HAP-1 (cell line): ENCODE data around the gene FOXA1.
"Not testable (repeated sequence)": the region's sequence is repeated elsewhere in the genome, so short reads cannot be mapped to it uniquely, and the experiment has no call there.

Experiments
- DNase-seq, 2 experiments: peaks; one replicate each; pipeline ENCODE4 v3.0.0-alpha.2; 2016 to 2020; ENCODE audit warnings: low spot score in 2 of 2
- H3K27me3 ChIP-seq: fragments of 250-450 bp; sonication (Bioruptor Pico); 2 replicates; pipeline ENCODE4 v1.5.1; 2020; ENCODE audit warnings: low read depth, mild to moderate bottlenecking, moderate library complexity
- H3K36me3 ChIP-seq: fragments of 250-450 bp; sonication (Bioruptor Pico); replicated peaks from 2 replicates; pipeline ENCODE4 v1.5.1; 2020; ENCODE audit warnings: mild to moderate bottlenecking
- H3K4me1 ChIP-seq: fragments of 250-450 bp; sonication (Bioruptor Pico); 2 replicates; pipeline ENCODE4 v1.5.1; 2020; ENCODE audit warnings: mild to moderate bottlenecking
- H3K4me3 ChIP-seq: fragments of 250-450 bp; sonication (Bioruptor Pico); 2 replicates; pipeline ENCODE4 v1.5.1; 2020; ENCODE audit warnings: mild to moderate bottlenecking, moderate library complexity
- H3K9me3 ChIP-seq: fragments of 250-450 bp; sonication (Bioruptor Pico); 2 replicates; pipeline ENCODE4 v1.5.1; 2020; ENCODE audit warnings: mild to moderate bottlenecking, moderate library complexity
- in situ Hi-C: fragments of 300-500 bp; cut with MboI; formaldehyde crosslinking; loops from 3 replicates; pipeline ENCODE4 v1.14.3; 2020; ENCODE audit warnings: low sequenced_read_pairs, inconsistent platforms, mixed read lengths

Gene FOXA1

DNA sequence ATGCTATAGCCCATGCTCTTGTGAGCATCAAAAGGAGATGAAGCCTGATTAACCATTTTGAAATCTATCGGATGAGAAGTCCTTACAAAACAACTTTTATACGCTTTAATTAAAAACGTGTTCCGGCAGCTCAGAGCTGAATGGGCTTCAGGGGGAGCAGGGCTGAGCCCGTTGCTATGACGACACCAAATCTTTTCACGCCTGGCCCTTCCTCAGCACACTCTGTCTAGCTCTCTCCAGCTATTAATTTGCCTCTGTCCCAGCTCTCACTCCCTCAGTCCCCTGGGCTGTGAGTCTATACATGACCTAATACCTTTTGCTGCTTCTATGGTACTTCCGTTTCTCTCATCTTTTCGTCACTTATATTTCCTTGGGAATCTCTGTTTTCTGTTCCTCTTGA is 15.8 kb downstream of the FOXA1 start:
- H3K4me1 ChIP-seq = peaks cover 1% of the 10 kb centered on the region; the same call in 1 of the 2 replicates
- H3K4me3 ChIP-seq = no peak overlapping the region
- no peaks in the 10 kb centered on the region for H3K36me3 ChIP-seq
- peak in 1 of 2 experiments; percentile 41 for DNase-seq
- H3K9me3 ChIP-seq = no peaks in the 10 kb centered on the region
- H3K27me3 ChIP-seq = no peaks in the 10 kb centered on the region
- in situ Hi-C loops = no loop called here

DNA sequence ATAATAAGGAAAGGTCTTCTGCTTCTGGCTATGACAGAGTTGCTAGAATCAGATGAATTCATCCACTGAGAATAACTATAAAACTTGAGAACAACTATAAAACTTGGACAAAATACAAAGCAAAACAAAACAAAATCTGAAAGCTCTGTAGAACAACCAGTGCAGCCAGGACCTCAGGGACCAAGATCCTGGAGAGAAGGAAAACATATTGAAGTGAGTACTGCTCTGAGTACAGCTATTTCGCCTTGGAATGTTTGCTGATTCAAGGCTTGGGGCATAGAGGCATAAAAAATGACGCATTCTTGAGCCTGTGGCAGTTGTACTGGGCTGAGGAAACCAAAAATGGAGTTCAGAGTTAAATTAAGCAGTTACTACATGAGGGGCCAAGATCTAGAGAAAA is 21.7 kb downstream of the FOXA1 start:
- H3K9me3 ChIP-seq = no peaks in the 10 kb centered on the region
- in situ Hi-C loops = no loop called here
- no peaks in the 10 kb centered on the region for H3K27me3 ChIP-seq
- no peak for DNase-seq
- H3K4me1 ChIP-seq = no peaks in the 10 kb centered on the region
- H3K4me3 ChIP-seq = no peak overlapping the region
- H3K36me3 ChIP-seq = no peaks in the 10 kb centered on the region

DNA sequence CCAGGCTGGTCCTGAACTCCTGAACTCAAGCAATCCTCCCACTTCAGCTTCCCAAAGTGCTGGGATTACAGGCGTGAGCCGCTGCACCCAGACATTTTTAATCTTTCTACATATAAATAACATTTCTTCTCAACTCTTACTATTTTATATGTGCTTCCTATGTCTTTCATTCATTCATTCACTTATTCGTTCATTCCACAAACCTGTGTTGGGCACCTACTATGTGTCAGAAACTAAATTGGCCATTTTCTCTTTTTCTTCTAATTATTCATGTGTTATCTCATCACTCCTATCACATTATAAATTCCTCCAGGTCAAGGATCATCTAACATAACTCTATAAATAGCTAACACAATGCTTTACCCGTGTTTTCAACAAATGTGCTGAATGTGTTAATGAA is 23.7 kb downstream of the FOXA1 start:
- DNase-seq = no peak
- Histone ChIP-seq H3K4me3 (no peak overlapping the region), H3K9me3 (no peaks in the 10 kb centered on the region), H3K27me3 (no peaks in the 10 kb centered on the region), H3K36me3 (no peaks in the 10 kb centered on the region), H3K4me1 (0 out of 2 replicates have a peak, but pooled peaks cover 5% of the 10 kb centered on the region)
- in situ Hi-C loops = no loop called here

DNA sequence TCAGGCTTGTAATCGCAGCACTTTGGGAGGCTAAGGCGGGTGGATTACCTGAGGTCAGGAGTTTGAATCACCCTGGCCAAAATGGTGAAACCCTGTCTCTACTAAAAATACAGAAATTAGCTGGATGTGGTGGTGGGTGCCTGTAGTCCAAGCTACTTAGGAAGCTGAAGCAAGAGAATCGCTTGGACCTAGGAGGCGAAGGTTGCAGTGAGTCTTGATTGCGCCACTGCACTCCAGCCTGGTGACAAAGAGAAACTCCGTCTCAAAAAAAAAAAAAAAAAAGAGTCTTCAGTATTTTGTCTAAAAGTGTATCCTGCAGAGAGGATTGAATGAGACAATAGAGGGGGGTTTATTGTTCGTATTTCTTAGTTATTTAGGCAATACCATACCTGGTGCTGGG is 25.3 kb downstream of the FOXA1 start:
- in situ Hi-C loops = no loop called here
- H3K9me3 ChIP-seq = no peaks in the 10 kb centered on the region
- no peak overlapping the region for H3K4me3 ChIP-seq
- no peaks in the 10 kb centered on the region for H3K27me3 ChIP-seq
- no peak for DNase-seq
- no peaks in the 10 kb centered on the region for H3K36me3 ChIP-seq
- H3K4me1 ChIP-seq = 0 out of 2 replicates have a peak, but pooled peaks cover 5% of the 10 kb centered on the region

DNA sequence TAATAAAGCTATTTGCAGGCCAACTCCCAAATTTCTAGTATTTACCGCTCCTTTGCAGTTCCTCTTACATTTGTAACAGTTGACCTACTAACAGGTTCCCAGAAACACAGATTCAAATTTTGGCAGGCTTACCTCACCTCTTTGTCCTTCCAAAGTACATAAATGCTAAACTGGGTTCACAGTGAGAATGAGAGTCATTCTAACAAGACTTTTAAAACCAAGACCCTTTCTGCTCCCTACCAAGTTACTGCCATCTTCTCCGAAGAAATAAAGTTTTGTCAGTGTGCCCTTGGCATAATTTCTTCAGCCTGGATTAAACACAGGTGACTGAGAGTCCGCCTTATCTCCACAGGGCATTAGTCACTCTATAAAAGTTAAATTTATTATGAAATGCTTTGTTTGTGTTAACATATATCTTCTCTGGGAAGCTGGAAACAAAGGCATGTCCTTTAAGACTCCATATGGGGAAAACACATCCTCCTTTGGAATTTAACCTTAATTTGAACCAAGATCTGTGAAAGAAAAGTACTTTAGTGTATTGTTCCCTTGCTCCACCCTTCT is 28.2 kb downstream of the FOXA1 start:
- Histone ChIP-seq H3K36me3 (no peaks in the 10 kb centered on the region), H3K4me1 (0 out of 2 replicates have a peak, but pooled peaks cover 5% of the 10 kb centered on the region), H3K27me3 (peaks cover 3% of the 10 kb centered on the region), H3K4me3 (no peak overlapping the region), H3K9me3 (no peaks in the 10 kb centered on the region)
- no peak for DNase-seq
- in situ Hi-C loops = no loop called here

DNA sequence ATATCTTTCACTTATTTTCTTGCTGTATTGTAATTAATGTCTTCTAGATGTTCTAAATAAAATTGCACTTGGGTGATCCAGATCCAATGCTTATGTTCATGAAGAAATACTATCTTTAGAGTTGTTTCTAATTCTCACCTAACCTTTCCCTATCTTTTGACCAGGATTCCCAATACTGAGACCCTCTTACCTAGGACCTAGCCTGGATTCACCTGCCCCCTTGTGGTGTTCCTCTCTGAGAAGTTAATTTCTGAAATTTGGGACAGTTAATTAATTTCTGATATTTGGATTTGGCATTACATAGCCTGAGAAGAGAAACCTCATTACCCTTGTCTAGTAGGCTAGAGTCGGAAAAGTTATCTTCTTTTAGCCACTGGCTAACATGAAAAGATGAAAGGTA is 29.5 kb downstream of the FOXA1 start:
- peaks cover 3% of the 10 kb centered on the region for H3K27me3 ChIP-seq
- H3K9me3 ChIP-seq = no peaks in the 10 kb centered on the region
- H3K36me3 ChIP-seq = no peaks in the 10 kb centered on the region
- no peak overlapping the region for H3K4me3 ChIP-seq
- DNase-seq = no peak
- 0 out of 2 replicates have a peak, but pooled peaks cover 5% of the 10 kb centered on the region for H3K4me1 ChIP-seq
- in situ Hi-C loops = no loop called here

DNA sequence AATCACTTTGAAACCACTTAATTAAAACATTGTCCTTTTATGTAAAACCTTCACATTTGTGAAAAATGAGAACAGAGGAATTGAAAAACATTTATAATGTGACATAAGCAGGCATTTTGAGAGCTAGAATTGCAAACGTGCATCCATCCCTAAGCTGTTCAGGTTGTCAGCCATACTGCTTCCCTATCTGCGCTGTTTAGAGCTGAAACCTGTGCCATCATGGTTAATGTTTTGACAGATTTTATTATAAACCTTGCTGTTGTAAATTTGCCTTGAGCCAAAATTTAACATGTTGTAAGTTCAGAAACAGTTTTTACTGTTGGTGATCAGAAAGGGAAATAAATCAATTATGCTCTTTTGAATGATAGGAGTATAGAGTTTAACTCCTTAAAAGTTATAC is 31.9 kb downstream of the FOXA1 start:
- H3K9me3 ChIP-seq = no peaks in the 10 kb centered on the region

DNA sequence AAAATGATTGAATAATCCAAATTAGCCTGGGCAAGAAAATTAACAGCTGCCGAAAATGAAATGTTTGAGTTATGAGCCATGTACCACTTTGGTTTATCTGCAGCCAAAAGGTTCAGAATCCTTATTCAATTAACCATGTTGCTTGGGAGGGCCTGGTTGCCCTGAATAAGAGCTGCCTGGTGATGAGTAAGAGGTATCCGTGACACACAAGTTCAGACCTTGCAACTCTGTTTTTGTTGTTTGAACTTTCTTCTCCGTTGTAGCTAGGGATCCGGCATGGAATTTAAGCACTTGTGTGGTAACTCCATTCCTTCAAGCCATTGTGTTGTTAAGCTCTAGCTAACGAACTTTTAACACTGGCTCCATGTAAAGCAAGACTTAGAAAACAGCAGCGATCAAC is 35.7 kb downstream of the FOXA1 start:
- peaks cover 3% of the 10 kb centered on the region for H3K27me3 ChIP-seq
- no peaks in the 10 kb centered on the region for H3K36me3 ChIP-seq
- DNase-seq = no peak
- in situ Hi-C loops = no loop called here
- H3K4me3 ChIP-seq = no peak overlapping the region
- no peaks in the 10 kb centered on the region; the same call in 1 of the 2 replicates for H3K9me3 ChIP-seq
- no peaks in the 10 kb centered on the region for H3K4me1 ChIP-seq

More for the DNA sequence above, 31.9 kb downstream of the FOXA1 start:
- DNase-seq = no peak
- in situ Hi-C loops = no loop called here
- Histone ChIP-seq H3K36me3 (no peaks in the 10 kb centered on the region), H3K4me1 (0 out of 2 replicates have a peak, but pooled peaks cover 5% of the 10 kb centered on the region), H3K27me3 (peaks cover 3% of the 10 kb centered on the region), H3K4me3 (no peak overlapping the region)

DNA sequence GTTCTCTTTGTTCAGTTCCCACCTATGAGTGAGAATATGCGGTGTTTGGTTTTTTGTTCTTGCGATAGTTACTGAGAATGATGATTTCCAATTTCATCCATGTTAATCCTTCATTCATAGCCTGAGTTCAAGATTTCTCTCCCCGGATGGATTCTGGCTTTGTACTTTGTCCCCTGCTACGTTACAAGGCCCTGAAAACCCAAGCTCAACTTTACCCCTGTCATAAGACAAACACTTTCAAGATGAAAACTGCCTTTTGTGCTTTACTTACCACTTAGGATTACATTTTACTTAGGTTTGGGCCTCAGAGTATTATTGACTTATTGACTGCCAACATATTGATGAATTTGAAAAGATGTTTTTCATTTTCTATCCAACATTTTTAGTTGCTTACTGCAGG is 36.3 kb downstream of the FOXA1 start:
- in situ Hi-C loops = no loop called here

DNA sequence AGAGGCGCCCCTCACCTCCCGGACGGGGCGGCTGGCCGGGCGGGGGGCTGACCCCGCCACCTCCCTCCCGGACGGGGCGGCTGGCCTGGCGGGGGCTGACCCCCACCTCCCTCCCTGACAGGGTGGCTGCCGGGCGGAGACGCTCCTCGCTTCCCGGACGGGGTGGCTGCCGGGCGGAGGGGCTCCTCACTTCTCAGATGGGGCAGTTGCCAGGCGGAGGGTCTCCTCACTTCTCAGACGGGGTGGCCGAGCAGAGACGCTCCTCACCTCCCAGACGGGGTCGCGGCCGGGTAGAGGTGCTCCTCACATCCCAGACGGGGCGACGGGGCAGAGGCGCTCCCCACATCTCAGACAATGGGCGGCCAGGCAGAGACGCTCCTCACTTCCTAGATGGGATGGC is 39.5 kb downstream of the FOXA1 start:
- H3K4me1 ChIP-seq, H3K36me3 ChIP-seq, H3K4me3 ChIP-seq, DNase-seq, H3K27me3 ChIP-seq, H3K9me3 ChIP-seq, in situ Hi-C loops: not testable (repeated sequence)

More for the DNA sequence above, 36.3 kb downstream of the FOXA1 start:
- Histone ChIP-seq H3K27me3 (peaks cover 3% of the 10 kb centered on the region), H3K4me3 (no peak overlapping the region), H3K9me3 (no peaks in the 10 kb centered on the region; the same call in 1 of the 2 replicates), H3K36me3 (no peaks in the 10 kb centered on the region), H3K4me1 (no peaks in the 10 kb centered on the region)
- no peak for DNase-seq

DNA sequence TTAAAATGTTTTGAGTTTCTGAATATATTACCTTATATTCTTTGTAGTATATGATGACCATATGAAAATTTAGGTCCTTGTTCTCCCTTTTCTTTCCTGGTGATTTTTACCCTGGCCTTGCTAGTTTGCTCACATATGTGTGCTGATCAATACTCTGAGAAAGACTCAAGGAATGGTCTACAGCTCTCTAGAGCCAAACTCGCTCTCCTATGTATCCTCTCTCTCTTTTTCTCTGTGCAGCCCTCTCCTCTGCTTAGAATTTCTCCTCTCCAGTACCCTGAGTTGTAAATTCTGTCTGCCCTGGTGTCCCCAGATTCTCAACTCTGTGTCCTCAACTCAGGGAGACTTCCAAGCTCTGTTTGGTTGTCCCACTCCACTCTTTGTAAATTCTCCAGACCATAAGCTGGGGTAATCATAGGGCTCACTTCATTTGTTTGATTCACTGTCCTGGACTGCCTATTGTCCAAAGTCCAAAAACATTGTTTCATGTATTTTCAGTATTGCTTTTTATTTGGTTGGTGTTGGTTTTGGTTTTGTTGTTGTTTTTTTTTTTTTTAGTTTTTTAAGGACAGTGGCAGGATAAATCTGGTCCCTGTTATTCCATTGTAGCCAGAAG is 41.0 kb downstream of the FOXA1 start:
- H3K36me3 ChIP-seq = no peaks in the 10 kb centered on the region
- in situ Hi-C loops = no loop called here
- no peaks in the 10 kb centered on the region for H3K4me1 ChIP-seq
- no peak for DNase-seq
- H3K27me3 ChIP-seq = no peaks in the 10 kb centered on the region
- H3K4me3 ChIP-seq = no peak overlapping the region
- H3K9me3 ChIP-seq = no peaks in the 10 kb centered on the region; the same call in 1 of the 2 replicates

DNA sequence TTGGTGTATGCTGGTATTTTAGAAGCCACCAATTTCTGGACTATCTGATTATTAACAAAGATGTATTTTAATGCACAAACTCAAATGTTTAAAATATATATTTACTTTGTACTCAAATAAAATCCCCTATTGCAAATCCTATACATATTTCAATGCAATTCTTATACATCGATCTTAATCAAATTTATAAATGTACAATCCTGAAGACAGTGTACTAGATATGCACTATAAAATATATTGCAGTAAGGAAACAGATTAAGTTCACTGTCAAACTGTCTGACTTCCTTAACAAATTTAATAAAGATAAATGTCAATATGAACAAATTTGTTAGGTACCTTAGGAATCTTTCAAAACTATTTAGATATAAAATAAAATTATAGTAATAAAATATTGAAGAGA is 43.9 kb downstream of the FOXA1 start:
- no peaks in the 10 kb centered on the region for H3K4me1 ChIP-seq
- no peak for DNase-seq
- H3K9me3 ChIP-seq = no peaks in the 10 kb centered on the region
- no peaks in the 10 kb centered on the region for H3K36me3 ChIP-seq
- in situ Hi-C loops = no loop called here
- no peaks in the 10 kb centered on the region; the same call in 1 of the 2 replicates for H3K27me3 ChIP-seq
- H3K4me3 ChIP-seq = no peak overlapping the region

DNA sequence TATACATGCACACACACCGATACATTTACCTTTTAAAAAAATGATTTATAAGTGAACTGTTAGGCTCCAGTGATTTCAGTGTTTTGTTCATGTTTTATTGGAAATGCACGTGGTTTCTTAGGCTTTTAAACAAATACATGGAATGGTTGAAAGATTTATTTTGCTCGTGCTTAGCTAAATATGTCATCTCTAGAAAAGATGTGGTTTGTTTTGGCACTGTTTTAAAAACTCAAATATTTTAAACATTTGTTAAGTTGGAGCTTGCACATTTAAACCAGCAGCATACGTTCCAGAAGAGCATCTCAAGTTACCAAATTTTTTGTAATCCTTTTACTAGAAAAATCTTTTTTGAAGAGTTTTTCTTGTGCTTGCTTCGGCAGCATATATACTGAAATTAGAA is 44.5 kb downstream of the FOXA1 start:
- H3K36me3 ChIP-seq = no peaks in the 10 kb centered on the region
- H3K4me3 ChIP-seq = no peak overlapping the region
- DNase-seq = no peak
- no peaks in the 10 kb centered on the region for H3K4me1 ChIP-seq
- in situ Hi-C loops = no loop called here
- no peaks in the 10 kb centered on the region for H3K9me3 ChIP-seq
- peaks cover 2% of the 10 kb centered on the region; the same call in 1 of the 2 replicates for H3K27me3 ChIP-seq

DNA sequence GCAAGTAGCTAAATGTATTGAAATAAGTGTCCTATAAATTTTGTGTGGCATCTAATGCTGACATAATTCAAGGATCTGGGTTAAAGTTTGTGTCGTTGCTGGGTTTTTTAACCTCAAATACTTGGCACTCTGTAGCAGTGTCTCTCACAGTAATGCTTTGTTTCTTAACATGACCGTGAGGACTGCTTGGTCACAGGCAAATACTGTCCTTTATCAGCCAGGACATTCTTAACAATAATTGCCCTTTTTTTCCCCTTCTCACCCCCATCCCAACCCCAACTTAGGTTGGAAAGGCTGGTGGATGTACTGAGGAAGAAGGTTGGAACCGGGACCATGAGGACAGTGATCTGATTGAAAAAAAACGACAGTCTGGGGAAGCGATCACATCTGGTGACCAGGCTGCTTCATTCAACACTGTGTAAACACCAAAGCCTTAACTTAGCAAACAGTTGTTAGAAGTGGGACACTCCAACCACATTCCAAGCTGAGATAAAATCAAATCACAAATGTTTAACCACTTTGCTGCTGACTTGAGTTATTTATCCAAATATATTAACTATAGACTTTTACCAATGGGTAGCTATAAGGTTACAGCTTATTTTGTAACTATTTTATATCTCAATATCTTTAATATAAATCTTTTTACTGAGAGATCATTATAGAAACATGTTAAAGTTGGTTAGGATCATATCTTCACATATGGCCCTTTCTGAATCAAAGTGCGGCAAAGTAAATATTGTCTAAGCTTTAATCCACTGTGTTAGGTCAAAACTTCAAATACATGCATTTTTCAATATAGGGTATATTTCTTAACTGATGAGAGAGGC is 48.2 kb downstream of the FOXA1 start:
- DNase-seq = no peak
- in situ Hi-C loops = no loop called here
- H3K36me3 ChIP-seq = no peaks in the 10 kb centered on the region
- H3K9me3 ChIP-seq = no peaks in the 10 kb centered on the region
- no peaks in the 10 kb centered on the region for H3K4me1 ChIP-seq
- peaks cover 4% of the 10 kb centered on the region; the same call in 1 of the 2 replicates for H3K27me3 ChIP-seq
- no peak overlapping the region for H3K4me3 ChIP-seq
